HG03342 (cell line): ENCODE measurements around the gene CCDC191.
A peak's percentile ranks its signal among the peaks of the same experiment; 100 is the strongest.

Source experiments
- ATAC-seq: cut with Tn5 transposase; IDR thresholded peaks from one replicate; pipeline ENCODE4 v1.9.1; 2021; ENCODE audit warnings: mild to moderate bottlenecking, moderate library complexity; ENCODE audit not compliant: unreplicated experiment

CCDC191 gene

GRCh38 chr3:114060906-114061655, 4.8 kb upstream of the CCDC191 start:
- no peak for ATAC-seq

GRCh38 chr3:114058646-114059045, 2.3 kb upstream of the CCDC191 start:
- no peak for ATAC-seq

GRCh38 chr3:114057011-114057347, 653 bp upstream of the CCDC191 start:
- ATAC-seq, result peak; percentile 8

- no peak for ATAC-seq
Measured at GRCh38 chr3:114052216-114052615, 4.1 kb downstream of the CCDC191 start.

- ATAC-seq, result no peak
Measured at GRCh38 chr3:114043205-114043604, 13.1 kb downstream of the CCDC191 start.

GRCh38 chr3:114035896-114036295, 20.4 kb downstream of the CCDC191 start:
- ATAC-seq, result no peak

GRCh38 chr3:114034787-114035545, 21.4 kb downstream of the CCDC191 start:
- ATAC-seq, result no peak

GRCh38 chr3:114034211-114034610, 22.1 kb downstream of the CCDC191 start:
- ATAC-seq, result no peak

GRCh38 chr3:114033721-114034120, 22.6 kb downstream of the CCDC191 start:
- ATAC-seq, result no peak

GRCh38 chr3:114026331-114026730, 30.0 kb downstream of the CCDC191 start:
- ATAC-seq, result no peak

- ATAC-seq, result no peak
Measured at GRCh38 chr3:114025451-114025850, 30.9 kb downstream of the CCDC191 start.

GRCh38 chr3:114022145-114022802, 34.1 kb downstream of the CCDC191 start:
- no peak for ATAC-seq

- no peak for ATAC-seq
Measured at GRCh38 chr3:114020907-114021306, 35.4 kb downstream of the CCDC191 start.

- no peak for ATAC-seq
Measured at GRCh38 chr3:114019486-114019885, 36.8 kb downstream of the CCDC191 start.

GRCh38 chr3:114014211-114014610, 42.1 kb downstream of the CCDC191 start:
- no peak for ATAC-seq

GRCh38 chr3:114011059-114011797, 45.1 kb downstream of the CCDC191 start:
- peak; percentile 74 for ATAC-seq

- ATAC-seq, result peak; percentile 97
Measured at GRCh38 chr3:114005481-114005880, 50.8 kb downstream of the CCDC191 start.

- peak; percentile 88 for ATAC-seq
Measured at GRCh38 chr3:113985541-113985940, 70.8 kb downstream of the CCDC191 start.

GRCh38 chr3:113983544-113983943, 72.8 kb downstream of the CCDC191 start:
- ATAC-seq, result no peak

GRCh38 chr3:113981803-113982202, 74.5 kb downstream of the CCDC191 start:
- no peak for ATAC-seq

- no peak for ATAC-seq
Measured at GRCh38 chr3:113979916-113980315, 76.4 kb downstream of the CCDC191 start.
